Gastrocnemius medialis (tissue), 4 donors: Measurements from ENCODE around the gene TIAL1. TPM values are rescaled to one million over a fixed set of nuclear protein-coding genes. Genes with fewer than 3 reads are reported as not detected.

Experiments used
- ATAC-seq, 2 donors: fragments of 150-250 bp; one replicate each; pipeline ENCODE4 v1.9.1; 2016
- DNase-seq, 2 donors: peaks; one replicate each; pipeline ENCODE4 v3.0.0-alpha.2; 2019
- H3K27ac ChIP-seq, 4 donors: fragments of 200-600 bp; sonication (generic); 1 replicate in 1 of 4; 2 replicates in 3 of 4; pipeline ENCODE4 v1.5.1; 2016 to 2018; ENCODE audit warnings: mild to moderate bottlenecking in 2 of 4, moderate library complexity in 1 of 4
- H3K27me3 ChIP-seq, 3 donors: fragments of 200-600 bp; sonication (generic) in 2 of 3; 1 replicate in 1 of 3; 2 replicates in 2 of 3; pipeline versions ENCODE4 v1.5.1 to v1.6.0; 2016 to 2019; ENCODE audit warnings: mild to moderate bottlenecking in 1 of 3, moderate library complexity in 1 of 3
- H3K36me3 ChIP-seq, 2 donors: fragments of 200-600 bp; sonication (generic) in 1 of 2; one replicate each; pipeline ENCODE4 v1.5.1; 2017 to 2018
- H3K4me1 ChIP-seq, 2 donors: fragments of 200-600 bp; sonication (generic) in 1 of 2; one replicate each; pipeline ENCODE4 v1.5.1; 2016 to 2017; ENCODE audit warnings: mild to moderate bottlenecking in 2 of 2
- H3K4me3 ChIP-seq, 4 donors: fragments of 200-600 bp; sonication (generic) in 3 of 4; 1 replicate in 1 of 4; 2 replicates in 3 of 4; pipeline ENCODE4 v1.5.1; 2016 to 2019; ENCODE audit warnings: mild to moderate bottlenecking in 2 of 4
- H3K9me3 ChIP-seq, 3 donors: fragments of 200-600 bp; sonication (generic) in 2 of 3; 1 replicate in 1 of 3; 2 replicates in 2 of 3; pipeline ENCODE4 v1.5.1; 2016 to 2019
- CTCF ChIP-seq, 5 experiments: fragments of 450-650 bp in 3 of 5; fragments of 200-600 bp in 2 of 5; sonication (generic) in 2 of 5; IDR thresholded peaks in 4 of 5; conservative IDR thresholded peaks in 1 of 5; 1 replicate in 4 of 5; 2 replicates in 1 of 5; pipeline ENCODE4 v1.5.1; 2016 to 2019; ENCODE audit warnings: antibody characterized with exemption in 5 of 5, mild to moderate bottlenecking in 3 of 5, moderate library complexity in 3 of 5
- POLR2A ChIP-seq, 2 donors: fragments of 450-650 bp; IDR thresholded peaks; one replicate each; pipeline ENCODE4 v1.6.1; 2017; ENCODE audit warnings: antibody characterized with exemption in 2 of 2, mild to moderate bottlenecking in 2 of 2, moderate library complexity in 2 of 2
- in situ Hi-C, 4 donors: fragments of 200-750 bp; cut with MboI; loops; one replicate each; pipeline versions ENCODE4 v1.15.0 to v1.8.0; 2017; ENCODE audit warnings: low sequenced_read_pairs in 4 of 4
- intact Hi-C: fragments of 100-400 bp; cut with DNase I; formaldehyde crosslinking; loops from one replicate; pipeline ENCODE4 v1.15.1; 2023; ENCODE audit warnings: low total_unique reads
- total RNA-seq, 4 donors: library from RNA; depleted of rRNA; stranded (reverse); fragments of >200 nt; gene quantifications; one replicate each; pipeline versions ENCODE4 v1.1.0 to v1.2.3, GENCODE V29; 2016

TIAL1 gene
- total RNA-seq, 4 donors from 2014 or later, result 50.5 to 81.5 (median 68.4) TPM

- TF ChIP-seq POLR2A (IDR thresholded peaks at IDR 0.05) (no peak), CTCF (IDR thresholded peaks at IDR 0.05 in 4 of 5, conservative IDR thresholded peaks at IDR 0.05 in 1 of 5) (no peak)
- in situ Hi-C loops, result no loop called here
- intact Hi-C loops, result no loop called here
- peaks cover 15 to 27% of the 10 kb centered on the region in 2 donors for H3K4me1 ChIP-seq
- H3K36me3 ChIP-seq, result peaks cover 0 to 32% of the 10 kb centered on the region in 2 donors
- H3K27me3 ChIP-seq, result no peaks in the 10 kb centered on the region
- no peak overlapping the region for H3K4me3 ChIP-seq
- ATAC-seq, result no peak
- no peaks in the 10 kb centered on the region for H3K9me3 ChIP-seq
- no peak for DNase-seq
- no peak overlapping the region for H3K27ac ChIP-seq
Observed at GRCh38 chr10:119588071-119588470, 8.7 kb downstream of the TIAL1 start.

GRCh38 chr10:119578355-119578754 lies 18.4 kb downstream of the TIAL1 start:
- intact Hi-C loops, result no loop called here
- DNase-seq, result no peak
- TF ChIP-seq CTCF (IDR thresholded peaks at IDR 0.05 in 4 of 5, conservative IDR thresholded peaks at IDR 0.05 in 1 of 5) (no peak), POLR2A (IDR thresholded peaks at IDR 0.05) (no peak)
- in situ Hi-C loops, result no loop called here
- H3K4me3 ChIP-seq, result no peak overlapping the region
- no peak overlapping the region for H3K27ac ChIP-seq
- peaks cover 0 to 2% of the 10 kb centered on the region in 2 donors for H3K4me1 ChIP-seq
- no peaks in the 10 kb centered on the region for H3K27me3 ChIP-seq
- peaks cover 3 to 88% of the 10 kb centered on the region in 2 donors for H3K36me3 ChIP-seq
- no peak for ATAC-seq
- H3K9me3 ChIP-seq, result no peaks in the 10 kb centered on the region

GRCh38 chr10:119575991-119576390 lies 20.8 kb downstream of the TIAL1 start:
- no peak overlapping the region for H3K27ac ChIP-seq
- no peaks in the 10 kb centered on the region for H3K9me3 ChIP-seq
- no peaks in the 10 kb centered on the region for H3K27me3 ChIP-seq
- intact Hi-C loops (no loop called here), in situ Hi-C loops (no loop called here)
- no peaks in the 10 kb centered on the region for H3K4me1 ChIP-seq
- TF ChIP-seq CTCF (IDR thresholded peaks at IDR 0.05 in 4 of 5, conservative IDR thresholded peaks at IDR 0.05 in 1 of 5), result no peak
- no peak for TF ChIP-seq POLR2A (IDR thresholded peaks at IDR 0.05)
- DNase-seq, result no peak
- peaks cover 3 to 86% of the 10 kb centered on the region in 2 donors for H3K36me3 ChIP-seq
- H3K4me3 ChIP-seq, result no peak overlapping the region
- no peak for ATAC-seq

- Histone ChIP-seq H3K4me1 (no peaks in the 10 kb centered on the region), H3K9me3 (no peaks in the 10 kb centered on the region), H3K27ac (no peak overlapping the region), H3K27me3 (no peaks in the 10 kb centered on the region), H3K4me3 (no peak overlapping the region), H3K36me3 (peaks cover 3 to 82% of the 10 kb centered on the region in 2 donors)
- in situ Hi-C loops (no loop called here), intact Hi-C loops (no loop called here)
- DNase-seq (no peak), ATAC-seq (no peak)
- TF ChIP-seq CTCF (IDR thresholded peaks at IDR 0.05 in 4 of 5, conservative IDR thresholded peaks at IDR 0.05 in 1 of 5), result no peak
- TF ChIP-seq POLR2A (IDR thresholded peaks at IDR 0.05), result no peak
Observed at GRCh38 chr10:119575506-119575905, 21.3 kb downstream of the TIAL1 start.

GRCh38 chr10:119567978-119568377 lies 28.8 kb downstream of the TIAL1 start:
- no peak overlapping the region for H3K27ac ChIP-seq
- no peaks in the 10 kb centered on the region for H3K27me3 ChIP-seq
- in situ Hi-C loops, result no loop called here
- peaks cover 0 to 12% of the 10 kb centered on the region in 2 donors for H3K36me3 ChIP-seq
- H3K4me3 ChIP-seq, result no peak overlapping the region
- intact Hi-C loops, result no loop called here
- DNase-seq (no peak), ATAC-seq (no peak)
- TF ChIP-seq POLR2A (IDR thresholded peaks at IDR 0.05) (no peak), CTCF (IDR thresholded peaks at IDR 0.05 in 4 of 5, conservative IDR thresholded peaks at IDR 0.05 in 1 of 5) (no peak)
- no peaks in the 10 kb centered on the region for H3K9me3 ChIP-seq
- H3K4me1 ChIP-seq, result no peaks in the 10 kb centered on the region
